Tibial nerve (tissue), 4 donors: ENCODE measurements around the gene BRSK2. TPM values are rescaled to one million over a fixed set of nuclear protein-coding genes. Genes with fewer than 3 reads are reported as not detected.
"Not testable (repeated sequence)": the region's sequence is repeated elsewhere in the genome, so short reads cannot be mapped to it uniquely, and the experiment has no call there.

ENCODE experiments used
- DNase-seq, 2 donors: peaks; one replicate each; pipeline ENCODE4 v3.0.0-alpha.2; 2019; ENCODE audit warnings: low spot score in 2 of 2
- H3K27ac ChIP-seq, 4 donors: fragments of 200-600 bp; sonication (generic) in 3 of 4; one replicate each; pipeline ENCODE4 v1.5.1; 2017 to 2019; ENCODE audit warnings: mild to moderate bottlenecking in 1 of 4
- H3K27me3 ChIP-seq, 2 donors: fragments of 200-600 bp; sonication (generic) in 1 of 2; one replicate each; pipeline versions ENCODE4 v1.5.1 to v1.6.0; 2017 to 2019
- H3K36me3 ChIP-seq, 3 donors: fragments of 200-600 bp; sonication (generic); one replicate each; pipeline ENCODE4 v1.5.1; 2018 to 2019
- H3K4me1 ChIP-seq, 4 donors: fragments of 200-600 bp; sonication (generic) in 3 of 4; one replicate each; pipeline ENCODE4 v1.5.1; 2017 to 2019
- H3K4me3 ChIP-seq, 4 donors: fragments of 200-600 bp; sonication (generic) in 3 of 4; one replicate each; pipeline ENCODE4 v1.5.1; 2017 to 2019; ENCODE audit warnings: mild to moderate bottlenecking in 1 of 4, moderate library complexity in 1 of 4
- H3K9me3 ChIP-seq, 4 donors: fragments of 200-600 bp; sonication (generic) in 3 of 4; one replicate each; pipeline ENCODE4 v1.5.1; 2017 to 2019
- EP300 ChIP-seq, 2 donors: sonication (generic); formaldehyde crosslinking; IDR thresholded peaks; one replicate each; pipeline ENCODE4 v1.6.1; 2017; ENCODE audit warnings: antibody characterized with exemption in 2 of 2, mild to moderate bottlenecking in 1 of 2
- POLR2A ChIP-seq, 2 donors: fragments of 450-650 bp; IDR thresholded peaks; one replicate each; pipeline ENCODE4 v1.6.1; 2017; ENCODE audit warnings: antibody characterized with exemption in 2 of 2, mild to moderate bottlenecking in 2 of 2, moderate library complexity in 2 of 2
- WGBS, 2 donors: methylation state at CpG; one replicate each; pipeline ENCODE4 v1.1.5; 2018; 5-methylcytosine and 5-hydroxymethylcytosine counted together
- total RNA-seq, 4 donors: library from RNA; depleted of rRNA; stranded (reverse); fragments of >200 nt; gene quantifications; one replicate each; pipeline ENCODE4 v1.1.0, GENCODE V29; 2016
- TF ChIP-seq, protein P1 (sequence below), 5 experiments: fragments of 200-600 bp in 3 of 5; fragments of 450-650 bp in 2 of 5; sonication (generic) in 3 of 5; IDR thresholded peaks; one replicate each; pipeline ENCODE4 v1.5.1; 2016 to 2019; ENCODE audit warnings: antibody characterized with exemption in 5 of 5, mild to moderate bottlenecking in 3 of 5, moderate library complexity in 2 of 5

BRSK2 gene
- total RNA-seq, 4 donors from 2014 or later: 2.4 to 7.8 (median 4.6) TPM

GRCh38 chr11:1410366-1411291 lies 20.9 kb downstream of the BRSK2 start:
- Histone ChIP-seq H3K9me3 (peaks cover 0 to 4% (median 0%) of the 10 kb centered on the region in 4 donors), H3K27ac (no peak overlapping the region), H3K4me3 (no peak overlapping the region), H3K27me3 (no peaks in the 10 kb centered on the region), H3K36me3 (no peaks in the 10 kb centered on the region), H3K4me1 (no peaks in the 10 kb centered on the region)
- DNase-seq: no peak
- TF ChIP-seq POLR2A (IDR thresholded peaks at IDR 0.05) (no peak), EP300 (IDR thresholded peaks at IDR 0.05) (no peak)
- TF ChIP-seq, protein P1, sequence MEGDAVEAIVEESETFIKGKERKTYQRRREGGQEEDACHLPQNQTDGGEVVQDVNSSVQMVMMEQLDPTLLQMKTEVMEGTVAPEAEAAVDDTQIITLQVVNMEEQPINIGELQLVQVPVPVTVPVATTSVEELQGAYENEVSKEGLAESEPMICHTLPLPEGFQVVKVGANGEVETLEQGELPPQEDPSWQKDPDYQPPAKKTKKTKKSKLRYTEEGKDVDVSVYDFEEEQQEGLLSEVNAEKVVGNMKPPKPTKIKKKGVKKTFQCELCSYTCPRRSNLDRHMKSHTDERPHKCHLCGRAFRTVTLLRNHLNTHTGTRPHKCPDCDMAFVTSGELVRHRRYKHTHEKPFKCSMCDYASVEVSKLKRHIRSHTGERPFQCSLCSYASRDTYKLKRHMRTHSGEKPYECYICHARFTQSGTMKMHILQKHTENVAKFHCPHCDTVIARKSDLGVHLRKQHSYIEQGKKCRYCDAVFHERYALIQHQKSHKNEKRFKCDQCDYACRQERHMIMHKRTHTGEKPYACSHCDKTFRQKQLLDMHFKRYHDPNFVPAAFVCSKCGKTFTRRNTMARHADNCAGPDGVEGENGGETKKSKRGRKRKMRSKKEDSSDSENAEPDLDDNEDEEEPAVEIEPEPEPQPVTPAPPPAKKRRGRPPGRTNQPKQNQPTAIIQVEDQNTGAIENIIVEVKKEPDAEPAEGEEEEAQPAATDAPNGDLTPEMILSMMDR (IDR thresholded peaks at IDR 0.05): no peak
- WGBS, 2 donors: 60 to 68% methylated on average over 20 to 24 of the region's 35 CpGs

DNA sequence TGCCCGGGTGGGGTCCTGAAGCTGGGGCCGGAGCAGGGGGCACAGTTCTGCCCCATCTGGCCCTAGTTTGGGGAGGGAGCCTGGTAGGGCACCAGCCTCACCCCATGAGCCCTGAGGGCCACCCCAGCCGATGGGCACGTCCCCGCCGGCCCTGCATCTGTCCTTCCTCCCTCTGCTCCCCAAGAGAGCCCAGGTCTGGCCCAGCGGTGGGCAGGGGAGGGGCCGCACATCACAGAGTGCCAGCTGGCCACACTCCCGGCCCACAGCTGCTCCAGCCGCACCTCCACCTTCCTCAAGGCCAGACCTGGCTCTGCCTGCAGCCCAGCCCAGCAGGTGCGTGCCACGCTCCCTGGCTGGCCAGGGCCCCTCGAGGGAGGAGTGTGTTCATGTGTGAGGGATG lies 21.6 kb downstream of the BRSK2 start:
- TF ChIP-seq, protein P1 (IDR thresholded peaks at IDR 0.05): no peak
- TF ChIP-seq POLR2A (IDR thresholded peaks at IDR 0.05) (no peak), EP300 (IDR thresholded peaks at IDR 0.05) (no peak)
- DNase-seq: no peak
- Histone ChIP-seq H3K4me3 (no peak overlapping the region), H3K4me1 (no peaks in the 10 kb centered on the region), H3K36me3 (no peaks in the 10 kb centered on the region), H3K27me3 (no peaks in the 10 kb centered on the region), H3K9me3 (peaks cover 0 to 9% (median 0%) of the 10 kb centered on the region in 4 donors), H3K27ac (no peak overlapping the region)
- 79 to 80% methylated on average over 1 to 8 of the region's 13 CpGs for WGBS, 2 donors

- not testable (repeated sequence) for H3K4me3 ChIP-seq, H3K36me3 ChIP-seq, H3K4me1 ChIP-seq, DNase-seq, H3K27me3 ChIP-seq, H3K27ac ChIP-seq
- WGBS, 2 donors: 90 to 98% methylated on average over 5 to 11 of the region's 27 CpGs
- peaks cover 0 to 14% (median under 1%) of the 10 kb centered on the region in 4 donors for H3K9me3 ChIP-seq
Observed at GRCh38 chr11:1411739-1412138, 22.0 kb downstream of the BRSK2 start.

DNA sequence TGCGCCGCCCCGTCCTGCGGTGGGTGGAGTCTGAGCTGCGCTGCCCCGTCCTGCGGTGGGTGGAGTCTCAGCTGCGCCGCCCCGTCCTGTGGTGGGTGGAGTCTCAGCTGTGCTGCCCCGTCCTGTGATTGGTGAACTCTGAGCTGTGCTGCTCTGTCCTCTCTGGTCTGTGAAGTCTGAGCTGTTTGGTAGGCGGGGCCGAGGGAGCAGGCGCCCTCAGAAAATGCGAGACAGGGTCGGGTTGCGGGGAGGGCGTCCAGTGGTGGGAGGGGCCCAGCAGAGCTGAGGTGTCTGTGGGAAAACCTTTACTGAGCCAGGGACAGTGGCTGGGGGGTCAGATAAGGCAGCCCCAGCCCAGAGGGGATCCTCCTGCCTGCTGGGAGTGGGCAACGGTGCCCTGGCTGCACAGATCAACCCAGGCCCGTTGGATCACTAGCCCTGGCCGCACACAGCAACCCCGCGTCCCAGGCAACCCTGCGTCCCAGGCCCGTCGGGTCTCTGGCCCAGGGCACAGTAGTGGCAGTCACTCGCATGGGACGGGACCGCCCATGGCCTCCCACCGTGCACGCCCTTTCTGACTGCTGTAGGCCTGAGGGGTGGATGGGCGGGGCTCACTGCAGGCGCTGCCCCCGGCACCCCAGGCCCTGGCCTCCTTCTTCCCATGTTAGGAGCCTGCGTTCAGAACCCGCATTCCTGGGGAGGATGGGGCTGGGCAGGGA lies 22.8 kb downstream of the BRSK2 start:
- DNase-seq: no peak
- Histone ChIP-seq H3K27me3 (no peaks in the 10 kb centered on the region), H3K36me3 (no peaks in the 10 kb centered on the region), H3K4me1 (no peaks in the 10 kb centered on the region), H3K27ac (no peak overlapping the region), H3K9me3 (peaks cover 0 to 20% (median 4%) of the 10 kb centered on the region in 4 donors), H3K4me3 (no peak overlapping the region)
- 77 to 93% methylated on average over 15 to 21 of the region's 36 CpGs for WGBS, 2 donors
- TF ChIP-seq POLR2A (IDR thresholded peaks at IDR 0.05): no peak
- TF ChIP-seq, protein P1 (IDR thresholded peaks at IDR 0.05): no peak
- TF ChIP-seq EP300 (IDR thresholded peaks at IDR 0.05): no peak

- Histone ChIP-seq H3K27ac (no peak overlapping the region), H3K36me3 (no peaks in the 10 kb centered on the region), H3K9me3 (peaks cover 3 to 41% (median 15%) of the 10 kb centered on the region in 4 donors), H3K27me3 (no peaks in the 10 kb centered on the region), H3K4me1 (no peaks in the 10 kb centered on the region), H3K4me3 (no peak overlapping the region)
- TF ChIP-seq POLR2A (IDR thresholded peaks at IDR 0.05) (no peak), EP300 (IDR thresholded peaks at IDR 0.05) (no peak)
- TF ChIP-seq, protein P1 (IDR thresholded peaks at IDR 0.05): no peak
- 90 to 92% methylated on average over 22 of the region's 22 CpGs for WGBS, 2 donors
- DNase-seq: no peak
Observed at GRCh38 chr11:1414650-1415049, 24.9 kb downstream of the BRSK2 start.
